Epithelial cell of proximal tubule (primary cell): ENCODE data around the gene IGFBP4. TPM values are rescaled to one million over a fixed set of nuclear protein-coding genes. Genes with fewer than 3 reads are reported as not detected.
"Not testable (repeated sequence)": the region's sequence is repeated elsewhere in the genome, so short reads cannot be mapped to it uniquely, and the experiment has no call there.

Experiments
- DNase-seq: peaks from one replicate; pipeline ENCODE4 v3.0.0-alpha.2; 2011; ENCODE audit warnings: low read depth
- H3K4me3 ChIP-seq: 2 replicates; pipeline ENCODE4 v1.5.1; 2011; ENCODE audit warnings: low read depth, mild to moderate bottlenecking, low read length
- CTCF ChIP-seq: conservative IDR thresholded peaks from 2 replicates; pipeline ENCODE4 v1.5.1; 2012; ENCODE audit warnings: low read depth, mild to moderate bottlenecking, low read length
- total RNA-seq: library from RNA; depleted of rRNA; stranded (reverse); fragments of >200 nt; gene quantifications from 2 replicates; pipeline ENCODE4 v1.2.3, GENCODE V29; 2015

The IGFBP4 gene
- 57.6 and 67.7 TPM in 2 replicates for total RNA-seq

DNA sequence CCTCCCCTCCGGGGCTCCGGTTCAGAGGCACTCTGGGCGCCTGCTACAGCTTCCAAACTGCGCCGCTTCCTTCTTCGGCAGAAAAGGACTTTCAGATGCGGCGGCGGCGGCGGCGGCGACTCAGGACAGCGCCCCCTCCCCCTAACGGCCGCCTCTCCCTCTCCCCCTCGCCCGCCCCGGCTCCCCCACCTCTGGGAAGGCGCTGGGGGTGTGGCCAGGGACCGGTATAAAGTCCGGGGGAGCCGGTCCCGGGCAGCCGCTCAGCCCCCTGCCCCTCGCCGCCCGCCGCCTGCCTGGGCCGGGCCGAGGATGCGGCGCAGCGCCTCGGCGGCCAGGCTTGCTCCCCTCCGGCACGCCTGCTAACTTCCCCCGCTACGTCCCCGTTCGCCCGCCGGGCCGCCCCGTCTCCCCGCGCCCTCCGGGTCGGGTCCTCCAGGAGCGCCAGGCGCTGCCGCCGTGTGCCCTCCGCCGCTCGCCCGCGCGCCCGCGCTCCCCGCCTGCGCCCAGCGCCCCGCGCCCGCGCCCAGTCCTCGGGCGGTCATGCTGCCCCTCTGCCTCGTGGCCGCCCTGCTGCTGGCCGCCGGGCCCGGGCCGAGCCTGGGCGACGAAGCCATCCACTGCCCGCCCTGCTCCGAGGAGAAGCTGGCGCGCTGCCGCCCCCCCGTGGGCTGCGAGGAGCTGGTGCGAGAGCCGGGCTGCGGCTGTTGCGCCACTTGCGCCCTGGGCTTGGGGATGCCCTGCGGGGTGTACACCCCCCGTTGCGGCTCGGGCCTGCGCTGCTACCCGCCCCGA, at the start of gene IGFBP4:
TSS of gene IGFBP4 (plus strand) at position 255 of the 792 bp plus-strand sequence. CDS start at position 541, 286 bp downstream.
- DNase-seq: no peak
- TF ChIP-seq CTCF: peak; percentile 50
- H3K4me3 ChIP-seq: peak within 1 kb of the TSS; percentile 91

- no peak for DNase-seq
- peak; percentile 65 for TF ChIP-seq CTCF
- H3K4me3 ChIP-seq: no peak overlapping the region
These were observed 44.1 kb upstream of the IGFBP4 start for GRCh38 chr17:40399185-40399584.

DNA sequence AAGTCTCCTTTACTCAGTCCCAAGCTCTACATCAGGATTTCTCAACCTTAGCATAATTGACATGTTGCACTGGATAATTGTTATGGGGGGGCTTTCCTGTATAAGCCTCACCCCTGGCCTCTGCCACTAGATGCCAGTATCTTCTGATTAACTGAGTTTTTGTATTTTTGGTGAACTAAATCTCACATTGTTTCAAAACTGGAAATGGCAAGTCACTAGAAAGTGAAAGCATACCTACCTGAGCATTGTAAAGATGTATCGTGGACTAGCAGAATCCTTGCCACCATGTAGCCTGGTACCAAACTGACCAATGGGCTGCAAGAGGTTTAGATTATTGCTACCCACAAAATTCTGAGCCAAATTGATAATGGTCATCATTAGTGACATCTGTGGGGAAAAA, 40.6 kb upstream of the IGFBP4 start:
- no peak for DNase-seq
- TF ChIP-seq CTCF: peak; percentile 13
- H3K4me3 ChIP-seq: no peak overlapping the region

GRCh38 chr17:40404003-40404402, 39.2 kb upstream of the IGFBP4 start:
- TF ChIP-seq CTCF: no peak
- DNase-seq: no peak
- H3K4me3 ChIP-seq: no peak overlapping the region

GRCh38 chr17:40407460-40407859, 35.8 kb upstream of the IGFBP4 start:
- no peak for TF ChIP-seq CTCF
- H3K4me3 ChIP-seq: no peak overlapping the region
- no peak for DNase-seq

DNA sequence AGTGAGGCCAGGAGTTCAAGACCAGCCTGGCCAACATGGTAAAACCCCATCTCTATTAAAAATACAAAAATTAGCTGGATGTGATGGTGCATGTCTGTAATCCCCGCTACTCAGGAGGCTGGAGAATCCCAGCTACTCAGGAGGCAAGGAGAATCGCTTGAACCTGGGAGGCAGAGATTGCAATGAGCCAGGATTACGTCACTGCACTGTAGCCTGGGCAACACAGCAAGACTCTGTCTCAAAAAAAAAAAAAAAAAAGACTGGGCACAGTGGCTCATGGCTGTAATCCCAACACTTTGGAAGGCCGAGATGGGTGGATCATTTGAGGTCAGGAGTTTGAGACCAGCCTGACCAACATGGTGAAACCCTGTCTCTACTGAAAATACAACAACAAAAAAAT, 33.7 kb upstream of the IGFBP4 start:
- not testable (repeated sequence) for H3K4me3 ChIP-seq, DNase-seq

DNA sequence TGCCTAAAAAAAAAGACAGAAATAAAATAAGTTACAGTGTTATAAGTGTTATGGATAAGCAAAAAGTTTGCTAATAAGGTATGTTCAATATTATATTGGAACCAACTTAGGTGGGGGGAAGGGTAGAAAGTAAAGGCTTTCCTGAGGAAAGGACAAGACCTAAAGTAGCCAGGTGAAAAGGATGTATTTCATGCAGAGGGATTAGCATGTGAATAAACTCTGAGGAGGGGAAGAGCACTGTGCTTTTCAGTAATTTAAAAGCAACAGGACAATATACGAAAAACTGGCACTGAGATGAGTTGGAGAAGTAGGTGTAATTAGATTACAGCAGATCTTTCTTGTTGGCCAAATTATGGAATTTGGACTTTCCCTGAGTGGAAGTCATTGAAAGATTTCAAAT, 33.2 kb upstream of the IGFBP4 start:
- no peak for TF ChIP-seq CTCF
- no peak overlapping the region for H3K4me3 ChIP-seq
- no peak for DNase-seq
